HAP-1 (cell line): ENCODE data around the gene CLDN19.
"Not testable (repeated sequence)": the region's sequence is repeated elsewhere in the genome, so short reads cannot be mapped to it uniquely, and the experiment has no call there.

Experiments
- DNase-seq, 2 experiments: peaks; one replicate each; pipeline ENCODE4 v3.0.0-alpha.2; 2016 to 2020; ENCODE audit warnings: low spot score in 2 of 2
- H3K27me3 ChIP-seq: fragments of 250-450 bp; sonication (Bioruptor Pico); 2 replicates; pipeline ENCODE4 v1.5.1; 2020; ENCODE audit warnings: low read depth, mild to moderate bottlenecking, moderate library complexity
- H3K36me3 ChIP-seq: fragments of 250-450 bp; sonication (Bioruptor Pico); replicated peaks from 2 replicates; pipeline ENCODE4 v1.5.1; 2020; ENCODE audit warnings: mild to moderate bottlenecking
- H3K4me1 ChIP-seq: fragments of 250-450 bp; sonication (Bioruptor Pico); 2 replicates; pipeline ENCODE4 v1.5.1; 2020; ENCODE audit warnings: mild to moderate bottlenecking
- H3K4me3 ChIP-seq: fragments of 250-450 bp; sonication (Bioruptor Pico); 2 replicates; pipeline ENCODE4 v1.5.1; 2020; ENCODE audit warnings: mild to moderate bottlenecking, moderate library complexity
- H3K9me3 ChIP-seq: fragments of 250-450 bp; sonication (Bioruptor Pico); 2 replicates; pipeline ENCODE4 v1.5.1; 2020; ENCODE audit warnings: mild to moderate bottlenecking, moderate library complexity
- in situ Hi-C: fragments of 300-500 bp; cut with MboI; formaldehyde crosslinking; loops from 3 replicates; pipeline ENCODE4 v1.14.3; 2020; ENCODE audit warnings: low sequenced_read_pairs, inconsistent platforms, mixed read lengths

The CLDN19 gene

DNA sequence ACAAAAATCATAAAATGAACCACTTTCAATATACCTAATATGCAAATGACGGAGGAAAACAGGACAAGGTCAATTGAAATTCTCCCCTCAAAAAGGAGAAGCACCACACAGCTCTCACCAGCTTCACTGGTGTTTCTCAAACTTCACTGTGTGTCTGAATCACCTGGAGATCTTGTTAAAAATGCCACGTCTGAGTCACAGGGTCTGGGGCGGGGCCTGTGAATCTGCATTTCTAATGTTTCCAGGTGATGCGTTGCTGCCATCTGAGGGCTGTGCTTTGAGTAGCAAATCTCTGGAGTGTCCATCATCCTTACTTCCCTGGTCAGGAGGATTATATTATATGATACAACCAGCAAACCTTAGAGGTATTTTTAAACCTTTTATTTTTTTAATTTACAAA lies 9.0 kb downstream of the CLDN19 start:
- Histone ChIP-seq H3K4me1 (no peaks in the 10 kb centered on the region), H3K4me3 (no peak overlapping the region), H3K27me3 (no peaks in the 10 kb centered on the region), H3K36me3 (no peaks in the 10 kb centered on the region), H3K9me3 (no peaks in the 10 kb centered on the region)
- DNase-seq = peak in 1 of 2 experiments; percentile 36
- in situ Hi-C loops = no loop called here

DNA sequence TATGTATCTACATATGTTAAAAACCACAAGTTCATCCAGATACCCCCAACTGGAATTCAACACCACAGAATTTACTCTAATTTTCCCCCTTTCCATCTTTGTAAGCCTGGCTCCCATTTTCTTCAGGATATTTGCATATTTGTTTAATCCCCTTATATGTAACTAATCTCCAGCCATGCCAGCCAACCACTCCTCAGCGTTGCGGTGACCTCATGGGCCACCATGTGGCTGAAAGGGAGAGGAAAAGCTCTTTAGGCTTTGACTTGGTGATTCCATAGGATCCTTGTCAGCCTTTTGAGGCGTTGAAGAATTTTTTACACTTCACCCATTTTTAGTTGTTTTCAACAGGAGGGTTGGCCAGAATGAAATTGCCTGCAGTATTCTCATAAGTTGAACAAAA lies 10.0 kb downstream of the CLDN19 start:
- no peaks in the 10 kb centered on the region for H3K36me3 ChIP-seq
- no peak overlapping the region for H3K4me3 ChIP-seq
- H3K4me1 ChIP-seq = no peaks in the 10 kb centered on the region
- no peaks in the 10 kb centered on the region for H3K9me3 ChIP-seq
- DNase-seq = peak in 1 of 2 experiments; percentile 18
- no peaks in the 10 kb centered on the region for H3K27me3 ChIP-seq
- in situ Hi-C loops = no loop called here

DNA sequence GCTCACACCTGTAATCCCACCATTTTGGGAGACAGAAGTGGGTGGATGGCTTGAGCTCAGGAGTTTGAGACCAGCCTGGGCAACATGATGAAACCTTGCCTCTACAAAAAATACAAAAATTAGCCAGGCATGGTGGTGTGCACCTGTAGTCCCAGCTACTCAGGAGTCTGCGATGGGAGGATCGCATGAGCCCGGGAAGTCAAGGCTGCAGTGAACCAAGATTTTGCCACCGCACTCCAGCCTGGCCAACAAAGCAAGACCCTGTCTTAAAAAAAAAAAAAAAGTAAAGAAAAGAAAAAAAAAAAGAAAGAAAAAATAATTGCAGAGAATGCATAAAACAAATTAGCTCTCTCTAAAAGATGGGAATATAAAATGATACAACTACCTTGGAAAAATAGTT lies 14.2 kb downstream of the CLDN19 start:
- H3K4me1 ChIP-seq, in situ Hi-C loops, H3K9me3 ChIP-seq, H3K36me3 ChIP-seq, H3K4me3 ChIP-seq, DNase-seq, H3K27me3 ChIP-seq: not testable (repeated sequence)

DNA sequence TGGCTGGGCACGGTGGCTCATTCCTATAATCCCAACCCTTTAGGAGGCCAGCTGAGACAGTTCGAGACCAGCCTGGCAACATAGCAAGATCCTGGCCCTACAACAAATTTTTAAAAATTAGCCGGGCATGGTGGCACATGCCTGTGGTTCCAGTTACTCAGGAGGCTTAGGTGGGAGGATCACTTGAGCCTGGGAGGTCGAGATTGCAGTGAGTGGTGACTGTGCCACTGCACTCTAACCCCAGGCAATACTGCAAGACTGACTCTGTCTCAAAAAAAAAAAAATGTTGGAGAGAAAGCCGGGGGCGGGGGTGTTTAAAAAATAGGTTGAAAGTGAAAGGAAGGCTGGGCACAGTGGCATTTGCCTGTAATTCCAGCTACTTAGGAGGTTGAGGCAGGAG lies 16.5 kb downstream of the CLDN19 start:
- Histone ChIP-seq H3K27me3 (no peaks in the 10 kb centered on the region), H3K36me3 (no peaks in the 10 kb centered on the region), H3K9me3 (no peaks in the 10 kb centered on the region), H3K4me3 (no peak overlapping the region), H3K4me1 (no peaks in the 10 kb centered on the region)
- in situ Hi-C loops = no loop called here
- DNase-seq = no peak

DNA sequence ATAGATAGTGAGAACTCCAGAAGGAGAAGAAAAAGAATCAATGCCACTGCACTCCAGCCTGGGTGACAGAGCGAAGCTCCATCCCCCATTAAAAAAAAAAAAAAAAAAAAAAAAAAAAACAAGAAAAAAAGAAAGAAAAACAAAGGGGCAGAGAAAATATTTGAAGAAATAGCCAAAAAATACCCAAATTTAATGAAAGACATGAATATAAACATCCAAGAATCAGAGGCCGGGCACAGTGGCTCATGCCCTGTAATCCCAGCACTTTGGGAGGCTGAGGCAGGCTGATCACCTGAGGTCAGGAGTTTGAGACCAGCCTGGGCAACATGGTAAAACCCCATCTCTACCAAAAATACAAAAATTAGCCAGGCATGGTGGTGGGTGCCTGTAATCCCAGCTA lies 17.6 kb downstream of the CLDN19 start:
- H3K4me1 ChIP-seq, DNase-seq, H3K4me3 ChIP-seq, H3K27me3 ChIP-seq, in situ Hi-C loops, H3K36me3 ChIP-seq, H3K9me3 ChIP-seq: not testable (repeated sequence)

DNA sequence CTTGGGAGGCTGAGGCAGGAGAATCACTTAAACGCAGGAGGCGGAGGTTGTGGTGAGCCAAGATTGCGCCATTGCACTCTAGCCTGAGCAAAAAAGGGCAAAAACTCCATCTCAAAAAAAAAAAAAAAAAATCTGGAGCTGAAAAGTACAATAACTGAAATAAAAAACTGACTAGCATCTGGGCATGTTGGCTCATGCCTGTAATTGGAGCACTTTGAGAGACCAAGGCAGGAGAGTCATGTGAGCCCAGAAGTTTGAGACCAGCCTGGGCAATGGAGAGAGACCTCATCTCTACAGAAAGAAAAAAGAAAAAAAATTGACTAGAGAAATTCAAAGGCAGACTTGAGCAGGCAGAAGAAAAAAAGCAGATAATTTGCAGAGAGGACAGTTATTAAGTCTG lies 18.1 kb downstream of the CLDN19 start:
- Histone ChIP-seq H3K9me3 (no peaks in the 10 kb centered on the region), H3K36me3 (no peaks in the 10 kb centered on the region), H3K4me3 (no peak overlapping the region), H3K27me3 (no peaks in the 10 kb centered on the region), H3K4me1 (no peaks in the 10 kb centered on the region)
- DNase-seq = no peak
- in situ Hi-C loops = no loop called here

DNA sequence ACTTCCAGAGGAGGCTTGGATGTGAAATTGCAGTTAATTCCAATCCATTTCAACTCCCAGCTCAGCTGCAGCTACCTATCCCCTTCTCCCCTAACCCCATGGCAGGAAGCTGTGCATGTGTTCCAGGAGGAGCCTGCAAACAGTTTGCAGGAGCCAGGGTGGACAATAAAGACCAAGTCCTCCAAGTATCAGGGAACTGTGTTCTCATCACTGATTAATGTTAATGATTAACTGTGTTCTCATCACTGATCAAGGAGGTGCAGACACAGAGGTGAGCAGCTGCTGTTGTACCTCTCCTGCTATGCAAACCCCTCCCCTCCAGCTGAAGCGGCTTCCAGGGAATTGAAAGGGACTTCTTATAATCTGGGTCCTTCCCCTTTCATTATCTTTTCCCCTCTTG lies 19.2 kb downstream of the CLDN19 start:
- no peaks in the 10 kb centered on the region for H3K4me1 ChIP-seq
- H3K4me3 ChIP-seq = no peak overlapping the region
- no peaks in the 10 kb centered on the region for H3K27me3 ChIP-seq
- no peak for DNase-seq
- H3K9me3 ChIP-seq = no peaks in the 10 kb centered on the region
- in situ Hi-C loops = no loop called here
- H3K36me3 ChIP-seq = no peaks in the 10 kb centered on the region

DNA sequence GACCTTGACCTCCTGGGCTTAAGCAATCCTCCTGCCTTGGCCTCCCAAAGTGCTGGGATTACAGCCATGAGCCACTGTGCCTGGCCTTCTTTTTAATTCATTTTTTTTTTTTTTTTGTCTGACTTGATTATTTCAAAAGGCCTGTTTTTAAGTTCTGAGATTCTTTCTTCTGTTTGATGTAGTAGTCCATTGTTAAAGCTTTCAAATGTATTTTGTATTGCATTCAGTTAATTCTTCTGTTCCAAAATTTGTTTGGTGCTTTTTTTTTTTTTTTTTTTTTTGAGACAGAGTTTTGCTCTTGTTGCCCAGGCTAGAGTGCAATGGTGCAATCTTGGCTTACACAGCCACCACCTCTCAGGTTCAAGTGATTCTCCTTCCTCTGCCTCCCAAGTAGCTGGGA lies 25.6 kb downstream of the CLDN19 start:
- H3K36me3 ChIP-seq = peaks cover 21% of the 10 kb centered on the region
- H3K9me3 ChIP-seq, DNase-seq, H3K4me1 ChIP-seq, H3K27me3 ChIP-seq, in situ Hi-C loops, H3K4me3 ChIP-seq: not testable (repeated sequence)

DNA sequence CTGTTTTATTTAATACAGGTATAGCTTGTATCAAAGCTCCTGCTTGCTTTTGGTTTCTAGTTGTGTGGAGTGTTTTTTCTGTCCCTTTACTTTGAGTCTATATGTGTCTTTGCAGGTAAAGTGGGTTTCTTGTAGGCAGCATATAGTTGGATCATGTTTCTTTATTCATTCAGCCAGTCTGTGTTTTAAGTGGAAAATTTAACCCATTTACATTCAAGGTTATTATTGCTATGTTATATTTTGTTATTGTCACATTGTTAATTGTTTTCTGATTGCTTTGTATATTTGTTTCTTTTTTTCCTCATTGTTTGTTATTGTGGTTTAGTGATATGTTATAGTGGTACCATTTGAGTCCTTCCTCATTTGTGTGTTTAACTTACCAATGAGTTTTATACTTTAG lies 26.7 kb downstream of the CLDN19 start:
- H3K9me3 ChIP-seq = no peaks in the 10 kb centered on the region
- peaks cover 22% of the 10 kb centered on the region for H3K36me3 ChIP-seq
- in situ Hi-C loops = no loop called here
- no peak for DNase-seq
- no peaks in the 10 kb centered on the region for H3K4me1 ChIP-seq
- H3K27me3 ChIP-seq = no peaks in the 10 kb centered on the region
- no peak overlapping the region for H3K4me3 ChIP-seq

DNA sequence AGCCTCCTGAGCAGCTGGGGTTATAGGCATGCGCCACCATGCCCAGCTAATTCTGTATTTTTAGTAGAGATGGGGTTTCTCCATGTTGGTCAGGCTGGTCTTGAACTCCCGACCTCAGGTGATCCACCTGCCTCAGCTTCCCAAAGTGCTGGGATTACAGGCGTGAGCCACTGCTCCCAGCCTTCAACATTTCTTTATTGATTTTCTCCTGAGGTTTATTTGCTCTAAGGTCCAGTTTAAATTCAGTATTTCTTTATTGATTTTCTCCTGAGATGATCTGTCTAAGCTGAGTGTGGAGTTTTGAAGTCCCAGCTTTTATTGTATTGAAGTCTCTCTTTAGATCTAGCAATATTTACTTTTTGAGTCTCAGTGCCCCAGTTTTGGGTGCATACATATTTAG lies 27.2 kb downstream of the CLDN19 start:
- H3K9me3 ChIP-seq, H3K4me1 ChIP-seq, in situ Hi-C loops, H3K4me3 ChIP-seq, H3K27me3 ChIP-seq, DNase-seq: not testable (repeated sequence)
- H3K36me3 ChIP-seq = peaks cover 22% of the 10 kb centered on the region

DNA sequence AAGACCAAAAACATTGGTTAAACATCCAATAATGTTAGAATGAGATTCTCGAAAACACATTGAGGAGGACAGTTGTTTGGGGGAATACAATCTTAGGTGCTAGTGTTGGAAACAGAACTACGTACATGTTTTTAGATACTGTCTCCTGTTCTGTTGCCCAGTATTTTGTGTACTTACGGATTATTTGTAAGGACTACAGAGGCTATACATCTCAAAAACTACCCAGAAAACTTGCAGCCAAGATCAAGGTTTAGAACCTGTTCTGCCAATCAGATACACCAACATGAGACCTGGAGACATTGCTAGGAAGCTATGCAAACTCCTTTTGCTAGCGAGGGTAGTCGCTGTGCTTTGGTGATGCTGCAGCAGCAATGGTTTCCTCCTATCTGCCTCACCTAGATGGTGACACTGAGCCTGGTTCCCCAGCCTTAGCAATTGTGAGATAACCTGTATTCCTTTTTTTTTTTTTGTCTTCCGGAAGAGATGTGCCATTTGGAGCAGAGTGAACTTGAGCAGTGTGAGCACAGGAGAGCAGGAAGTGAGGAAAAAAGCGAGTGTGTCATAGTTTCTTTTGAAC lies 36.1 kb downstream of the CLDN19 start:
- peaks cover 85% of the 10 kb centered on the region for H3K36me3 ChIP-seq
- no peak for DNase-seq

DNA sequence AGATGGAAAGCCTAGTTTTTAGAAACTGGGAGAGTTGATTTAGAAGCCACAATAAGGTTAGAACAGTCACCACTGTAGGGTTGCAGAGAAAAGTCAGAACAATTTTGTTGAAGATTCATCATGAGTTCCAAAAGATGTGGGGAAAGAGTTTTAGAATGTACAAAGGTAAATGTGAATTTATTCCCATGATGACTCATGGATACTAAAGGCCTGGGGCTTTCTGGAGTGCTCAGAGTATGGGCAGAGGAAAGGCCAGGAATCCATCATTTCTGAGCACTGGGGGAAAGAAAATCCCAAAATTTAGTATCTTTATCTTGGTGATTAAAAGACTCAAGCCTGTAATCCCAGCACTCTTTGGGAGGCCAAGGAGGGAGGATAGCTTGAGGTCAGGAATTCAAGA lies 40.0 kb downstream of the CLDN19 start:
- Histone ChIP-seq H3K4me3 (no peak overlapping the region), H3K4me1 (no peaks in the 10 kb centered on the region), H3K27me3 (no peaks in the 10 kb centered on the region), H3K9me3 (no peaks in the 10 kb centered on the region), H3K36me3 (peaks cover 100% of the 10 kb centered on the region)
- in situ Hi-C loops = no loop called here
- DNase-seq = no peak

More for the DNA sequence above, 36.1 kb downstream of the CLDN19 start:
- Histone ChIP-seq H3K4me1 (no peaks in the 10 kb centered on the region), H3K9me3 (no peaks in the 10 kb centered on the region), H3K27me3 (no peaks in the 10 kb centered on the region), H3K4me3 (no peak overlapping the region)
- in situ Hi-C loops = no loop called here

DNA sequence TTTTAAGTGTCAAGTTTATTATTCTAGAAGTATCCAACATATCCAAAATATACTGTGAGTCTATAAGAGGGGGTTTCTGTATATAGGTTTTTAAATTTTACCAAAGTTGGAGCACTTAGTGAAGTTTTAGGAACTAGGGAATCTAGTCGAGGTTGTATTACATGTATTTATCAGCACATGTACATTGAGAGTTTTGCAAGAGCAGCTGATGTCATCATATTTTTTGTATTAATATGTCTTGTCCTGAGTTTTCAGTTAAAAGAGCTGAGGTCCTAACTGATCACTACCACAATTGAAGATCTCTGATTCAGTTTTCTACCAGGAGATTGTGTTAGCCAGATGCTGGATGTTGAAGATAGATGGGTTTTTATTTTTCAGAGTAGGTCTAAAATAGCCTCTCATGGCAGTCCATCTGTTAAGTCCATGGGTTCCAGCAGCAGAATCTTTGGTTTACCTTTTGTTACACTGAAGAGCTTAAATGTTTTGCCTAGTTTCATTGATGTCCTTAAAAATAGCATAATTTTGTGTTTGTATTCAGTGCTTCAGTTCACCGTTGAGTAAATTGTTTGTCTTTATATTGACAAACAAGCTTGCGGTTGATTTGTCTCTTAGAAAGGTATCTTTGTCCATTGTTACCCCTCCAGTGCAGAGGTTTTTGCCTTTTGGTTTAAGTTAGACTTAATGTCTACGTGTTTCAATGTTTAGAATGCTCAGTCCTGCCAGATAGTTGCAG lies 41.8 kb downstream of the CLDN19 start:
- Histone ChIP-seq H3K27me3 (no peaks in the 10 kb centered on the region), H3K36me3 (peaks cover 100% of the 10 kb centered on the region), H3K9me3 (no peaks in the 10 kb centered on the region), H3K4me1 (no peaks in the 10 kb centered on the region), H3K4me3 (no peak overlapping the region)
- no peak for DNase-seq
- in situ Hi-C loops = no loop called here

DNA sequence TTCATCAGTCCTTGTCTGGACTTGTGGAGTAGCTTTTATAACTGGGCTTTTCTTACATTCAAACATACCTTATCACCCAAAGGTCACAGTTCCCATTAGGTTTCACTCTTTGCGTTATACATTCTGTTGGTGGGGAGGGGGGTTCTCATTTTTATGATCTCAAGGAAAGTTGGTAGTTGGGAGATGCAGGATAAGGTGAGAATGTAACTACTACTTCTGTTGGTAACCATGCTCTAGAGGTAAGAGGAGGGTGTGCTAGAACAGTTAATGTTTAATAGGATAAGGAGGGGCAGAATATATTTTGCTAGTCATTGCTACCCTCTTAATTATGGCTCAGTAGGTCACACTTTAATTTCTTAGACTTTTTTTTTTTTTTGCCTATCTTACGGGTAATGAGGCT lies 47.1 kb downstream of the CLDN19 start:
- peaks cover 89% of the 10 kb centered on the region for H3K36me3 ChIP-seq
- H3K4me3 ChIP-seq = no peak overlapping the region

DNA sequence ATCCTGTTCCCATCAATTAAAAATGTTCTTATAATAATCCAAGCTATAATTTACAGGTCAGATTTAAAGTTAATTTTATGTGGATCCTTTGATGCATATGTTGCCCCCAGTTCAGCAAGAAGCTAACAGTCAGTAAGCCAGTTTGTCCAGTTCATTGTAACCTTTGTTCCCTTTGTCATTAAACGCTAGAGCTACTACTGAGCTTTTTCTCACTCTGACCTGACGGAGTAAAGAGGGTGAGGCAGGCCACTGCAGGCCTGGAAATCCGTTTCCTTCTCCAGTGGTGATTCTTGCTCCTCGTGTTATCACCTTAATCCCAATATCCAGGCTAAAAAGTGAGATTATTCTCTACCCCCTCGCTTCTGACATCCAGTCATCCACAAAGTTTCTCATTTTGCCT lies 47.6 kb downstream of the CLDN19 start:
- Histone ChIP-seq H3K9me3 (no peaks in the 10 kb centered on the region), H3K4me1 (peaks cover 20% of the 10 kb centered on the region), H3K36me3 (peaks cover 89% of the 10 kb centered on the region), H3K4me3 (no peak overlapping the region), H3K27me3 (no peaks in the 10 kb centered on the region)
- in situ Hi-C loops = no loop called here
- DNase-seq = no peak

More for the DNA sequence above, 47.1 kb downstream of the CLDN19 start:
- peaks cover 17% of the 10 kb centered on the region for H3K4me1 ChIP-seq
- in situ Hi-C loops = no loop called here
- no peak for DNase-seq
- no peaks in the 10 kb centered on the region for H3K27me3 ChIP-seq
- no peaks in the 10 kb centered on the region for H3K9me3 ChIP-seq
